K562 (cell line): Measurements from ENCODE around the gene KL. TPM values are rescaled to one million over a fixed set of nuclear protein-coding genes. Genes with fewer than 3 reads are reported as not detected.

ENCODE experiments used
- ATAC-seq: fragments of 200-7000 bp; cut with Tn5 transposase; 3 replicates; pipeline ENCODE4 v1.9.1; 2020; ENCODE audit warnings: moderate library complexity
- BruUV-seq: library from RNA; stranded (reverse); fragments of 400-500 nt; replicated peaks from 2 replicates; lab custom pipeline; 2021; lab: Mats Ljungman, UMichigan
- CTCF ChIA-PET: fragments of 300-600 bp; formaldehyde crosslinking; extraction: SDS; loops from one replicate; lab custom pipeline; 2021; ENCODE audit warnings: low intra/inter-chr PET ratio; lab: Yijun Ruan, JAX
- POLR2A ChIA-PET: fragments of 300-600, 350-650 bp; sonication (Branson Sonifier 250); formaldehyde crosslinking; extraction: SDS; loops from one replicate; lab custom pipeline; 2021; ENCODE audit warnings: antibody characterized with exemption, inconsistent platforms; lab: Yijun Ruan, JAX
- DNase-seq, 4 experiments: peaks; one replicate each; pipeline versions ENCODE4 v3.0.0 to v3.0.0-alpha.2; 2011 to 2018; ENCODE audit warnings: low spot score in 3 of 4, mixed read lengths in 3 of 4; ENCODE audit errors: extremely low read depth in 1 of 4
- FAIRE-seq: peaks from 2 replicates; lab custom pipeline; 2011; peaks lifted over from hg19 to GRCh38; lab: Jason Lieb, UNC
- H2AFZ ChIP-seq: 2 replicates; pipeline ENCODE4 v1.6.0; 2011; ENCODE audit warnings: low read depth, low read length, control low read depth, inconsistent platforms
- H3K27ac ChIP-seq: fragments of 200-600 bp; 3 replicates; pipeline ENCODE4 v1.8.0; 2011; ENCODE audit warnings: low read depth, mild to moderate bottlenecking, control low read depth, inconsistent platforms, low read length, moderate library complexity, mixed read lengths; ENCODE audit errors: extremely low read depth
- H3K27me3 ChIP-seq, 2 experiments: fragments of 300-600 bp in 1 of 2; 2 replicates in 1 of 2; 3 replicates in 1 of 2; pipeline versions ENCODE4 v1.6.0 to v1.8.0; 2011; ENCODE audit warnings: inconsistent platforms in 2 of 2, low read length in 2 of 2, mild to moderate bottlenecking in 1 of 2, mixed read lengths in 1 of 2, moderate library complexity in 1 of 2; ENCODE audit not compliant: control insufficient read depth in 2 of 2, insufficient read depth in 2 of 2
- H3K36me3 ChIP-seq: fragments of 300-600 bp; 3 replicates; pipeline ENCODE4 v1.8.0; 2011; ENCODE audit warnings: mild to moderate bottlenecking, low read length, inconsistent platforms; ENCODE audit not compliant: control insufficient read depth, insufficient read depth
- H3K4me1 ChIP-seq, 2 experiments: fragments of 200-600 bp in 1 of 2; replicated peaks in 1 of 2; 2 replicates in 1 of 2; 3 replicates in 1 of 2; pipeline versions ENCODE4 v1.5.1 to v1.8.0; 2011; ENCODE audit warnings: inconsistent platforms in 2 of 2, low read length in 2 of 2, mild to moderate bottlenecking in 1 of 2, mixed read lengths in 1 of 2, moderate library complexity in 1 of 2; ENCODE audit not compliant: control insufficient read depth in 2 of 2, insufficient read depth in 2 of 2
- H3K4me2 ChIP-seq: 2 replicates; pipeline ENCODE4 v1.6.1; 2011; ENCODE audit warnings: low read length, control low read depth, inconsistent platforms, mixed read lengths; ENCODE audit not compliant: insufficient read depth
- H3K4me3 ChIP-seq: fragments of 200-600 bp; sonication (generic), shearing (Covaris generic); 2 replicates; pipeline ENCODE4 v1.5.1; 2016; ENCODE audit warnings: control low read depth, inconsistent platforms
- H3K79me2 ChIP-seq: fragments of 200-600 bp; 3 replicates; pipeline ENCODE4 v1.8.0; 2011; ENCODE audit warnings: low read length, inconsistent platforms; ENCODE audit not compliant: control insufficient read depth, insufficient read depth
- H3K9ac ChIP-seq, 2 experiments: 2 replicates each; pipeline versions ENCODE4 v1.6.0 to v1.6.1; 2011; ENCODE audit warnings: low read depth in 2 of 2, low read length in 2 of 2, control low read depth in 1 of 2, inconsistent platforms in 1 of 2, mild to moderate bottlenecking in 1 of 2, mixed read lengths in 1 of 2; ENCODE audit not compliant: insufficient read depth in 1 of 2
- H3K9me1 ChIP-seq: one replicate; pipeline ENCODE4 v1.6.0; 2011; ENCODE audit warnings: inconsistent platforms, mild to moderate bottlenecking, low read length, moderate library complexity; ENCODE audit not compliant: control insufficient read depth, insufficient read depth
- H3K9me3 ChIP-seq: replicated peaks from 2 replicates; pipeline ENCODE4 v1.5.1; 2011; ENCODE audit warnings: low read depth, low read length, inconsistent platforms; ENCODE audit not compliant: control insufficient read depth, insufficient read depth
- H4K20me1 ChIP-seq: replicated peaks from 2 replicates; pipeline ENCODE4 v1.6.1; 2011; ENCODE audit warnings: low read length, inconsistent platforms, mixed read lengths; ENCODE audit not compliant: control insufficient read depth, insufficient read depth
- BRD4 ChIP-seq: fragments of 200-600 bp; sonication (generic); IDR thresholded peaks from 2 replicates; pipeline ENCODE4 v1.6.1; 2017; ENCODE audit warnings: inconsistent platforms
- CCAR2 ChIP-seq: fragments of 200-400 bp; formaldehyde crosslinking; IDR thresholded peaks from 2 replicates; pipeline ENCODE4 v1.6.1; 2017; ENCODE audit warnings: mild to moderate bottlenecking, low read depth, low read length
- GABPA ChIP-seq: fragments of 200-800 bp; sonication (Bioruptor generic); conservative IDR thresholded peaks from 2 replicates; pipeline ENCODE4 v1.6.1; 2016; ENCODE audit warnings: low read depth, missing genetic modification characterization, missing compliant biosample characterization
- GTF2B ChIP-seq: IDR thresholded peaks from 2 replicates; pipeline ENCODE4 v1.6.1; 2011; ENCODE audit not compliant: insufficient read length; ENCODE audit errors: extremely low read depth
- KHSRP ChIP-seq: fragments of 450-650 bp; IDR thresholded peaks from 2 replicates; pipeline ENCODE4 v1.6.1; 2017
- LARP7 ChIP-seq: fragments of 450-650 bp; IDR thresholded peaks from 2 replicates; pipeline ENCODE4 v1.6.1; 2016
- NFE2 ChIP-seq: IDR thresholded peaks from 2 replicates; pipeline ENCODE4 v1.6.1; 2014; ENCODE audit warnings: antibody characterized with exemption, low read depth
- PHF21A ChIP-seq: fragments of 450-650 bp; IDR thresholded peaks from 2 replicates; pipeline ENCODE4 v1.6.1; 2017; ENCODE audit warnings: low read depth, borderline replicate concordance
- POLR3A ChIP-seq: IDR thresholded peaks from 2 replicates; pipeline ENCODE4 v1.6.1; 2011; ENCODE audit warnings: borderline replicate concordance, mild to moderate bottlenecking, moderate library complexity; ENCODE audit not compliant: insufficient read length, insufficient read depth; ENCODE audit errors: extremely low read depth
- SMAD2 ChIP-seq: fragments of 150-350 bp; IDR thresholded peaks from 2 replicates; pipeline ENCODE4 v1.6.1; 2014; ENCODE audit warnings: low read depth, mild to moderate bottlenecking, low read length
- SMAD4 ChIP-seq: fragments of 250-450 bp; sonication (Bioruptor Pico); conservative IDR thresholded peaks from 2 replicates; pipeline ENCODE4 v1.8.0; 2021; ENCODE audit warnings: inconsistent platforms, mild to moderate bottlenecking, moderate library complexity
- STAT5A ChIP-seq: IDR thresholded peaks from 2 replicates; pipeline ENCODE4 v1.6.1; 2012; ENCODE audit warnings: low read length, inconsistent platforms, borderline replicate concordance
- THAP7 ChIP-seq: fragments of 250-450 bp; sonication (Bioruptor Pico); IDR thresholded peaks from 2 replicates; pipeline ENCODE4 v1.5.0; 2021
- ZNF311 ChIP-seq: fragments of 250-450 bp; sonication (Bioruptor Pico); IDR thresholded peaks from 2 replicates; pipeline ENCODE4 v1.4.0; 2020; ENCODE audit warnings: mild to moderate bottlenecking, moderate library complexity
- ZNF324 ChIP-seq: fragments of 250-450 bp; sonication (Bioruptor Pico); IDR thresholded peaks from 2 replicates; pipeline ENCODE4 v1.4.0; 2020; ENCODE audit warnings: mild to moderate bottlenecking
- ZNF395 ChIP-seq: fragments of 200-800 bp; sonication (Bioruptor generic); IDR thresholded peaks from 2 replicates; pipeline ENCODE4 v1.6.1; 2017; ENCODE audit warnings: missing genetic modification characterization, missing compliant biosample characterization
- WGBS: fragments of 100-300 bp; shearing (Covaris generic); methylation state at CpG from one replicate; pipeline ENCODE4 v1.1.6; 2016; ENCODE audit warnings: low coverage, mixed read lengths; ENCODE audit not compliant: insufficient coverage; ENCODE audit errors: missing lambda C conversion rate; 5-methylcytosine and 5-hydroxymethylcytosine counted together
- in situ Hi-C: fragments of 300-500 bp; cut with MboI; formaldehyde crosslinking; loops from 4 replicates; pipeline ENCODE4 v1.15.0; 2018; ENCODE audit warnings: inconsistent platforms, mixed read lengths
- intact Hi-C: fragments of 100-400 bp; cut with micrococcal nuclease; formaldehyde crosslinking; loops from 2 replicates; pipeline ENCODE4 v1.14.2; 2022
- polyA plus RNA-seq, 8 experiments: library from polyadenylated mRNA; depleted of rRNA in 4 of 8; stranded (reverse) in 5 of 8; unstranded in 3 of 8; fragments of >200 nt; fragmentation: Nextera tagmentation in 2 of 8; fragmentation: Illumina TruSeq in 1 of 8; extraction: Ambion mirVana in 2 of 8; extraction: Trizol in 1 of 8; gene quantifications; 2 replicates each; pipeline versions ENCODE4 v1.2.1 to v1.2.3, GENCODE V29; 2011 to 2014; ENCODE audit warnings: inconsistent platforms in 1 of 8, missing spikeins in 1 of 8
- total RNA-seq, 7 experiments: library from RNA; depleted of rRNA in 6 of 7; stranded (reverse); fragments of >200 nt in 6 of 7; fragmentation: Illumina TruSeq in 2 of 7; extraction: Trizol in 2 of 7; gene quantifications; 2 replicates each; pipeline versions ENCODE4 v1.2.1 to v1.2.3, GENCODE V29; 2011 to 2021; ENCODE audit warnings: low replicate concordance in 1 of 7

Gene KL
- total and polyA plus RNA-seq, 9 of the 15 experiments (the other 6 are each of a cell fraction or from before 2014, with no cell fraction given): not detected

- H4K20me1 ChIP-seq: no peaks in the 10 kb centered on the region
- in situ Hi-C loops: no loop called here
- ChIA-PET POLR2A (no interaction called here), CTCF (no interaction called here)
- no peak overlapping the region for H3K4me3 ChIP-seq
- no peak overlapping the region for H2AFZ ChIP-seq
- no peaks in the 10 kb centered on the region for H3K9me1 ChIP-seq
- no peaks in the 10 kb centered on the region for H3K36me3 ChIP-seq
- no peaks in the 10 kb centered on the region for H3K79me2 ChIP-seq
- no peaks in the 10 kb centered on the region for H3K4me1 ChIP-seq
- no peak overlapping the region for H3K9ac ChIP-seq
- no peak overlapping the region for H3K4me2 ChIP-seq
- no TSS peak for BruUV-seq
- intact Hi-C loops: no loop called here
- 6% methylated on average over 4 of the region's 4 CpGs for WGBS
- TF ChIP-seq SMAD2 (no peak), KHSRP (no peak), GABPA (tag) (no peak), ZNF324 (CRISPR knock-in tag) (no peak), SMAD4 (CRISPR knock-in tag) (no peak), BRD4 (no peak), THAP7 (CRISPR knock-in tag) (no peak), PHF21A (no peak), ZNF395 (CRISPR knock-in tag) (no peak), STAT5A (no peak), LARP7 (no peak), NFE2 (no peak), CCAR2 (no peak), ZNF311 (CRISPR knock-in tag) (no peak), GTF2B (no peak), POLR3A (no peak)
- DNase-seq (no peak), ATAC-seq (no peak), FAIRE-seq (no peak)
- H3K27ac ChIP-seq: no peak overlapping the region
- H3K9me3 ChIP-seq: no peaks in the 10 kb centered on the region
- H3K27me3 ChIP-seq: no peaks in the 10 kb centered on the region
Measured at GRCh38 chr13:33103457-33103856, 87.2 kb downstream of the KL start.
